Stimulated activated CD4-positive, alpha-beta T cell treated with anti-CD3 and anti-CD28 coated beads, Interleukin-1b, Interleukin-23, amount 100 ng/mL, for 24 hours (primary cell): ENCODE measurements around the gene GOLGA6L1.
"Not testable (repeated sequence)": the region's sequence is repeated elsewhere in the genome, so short reads cannot be mapped to it uniquely, and the experiment has no call there.

Experiments used
- DNase-seq, 4 experiments: peaks; one replicate each; pipeline ENCODE4 v3.0.0-alpha.2; 2020; ENCODE audit warnings: low read depth in 4 of 4, low spot score in 1 of 4

GOLGA6L1 gene

GRCh38 chr15:23136722-23137121 is at the start of gene GOLGA6L1:
TSS of gene GOLGA6L1 (minus strand) at chr15:23136822. CDS start at chr15:23136731, 91 bp downstream.
- not testable (repeated sequence) for DNase-seq

DNA sequence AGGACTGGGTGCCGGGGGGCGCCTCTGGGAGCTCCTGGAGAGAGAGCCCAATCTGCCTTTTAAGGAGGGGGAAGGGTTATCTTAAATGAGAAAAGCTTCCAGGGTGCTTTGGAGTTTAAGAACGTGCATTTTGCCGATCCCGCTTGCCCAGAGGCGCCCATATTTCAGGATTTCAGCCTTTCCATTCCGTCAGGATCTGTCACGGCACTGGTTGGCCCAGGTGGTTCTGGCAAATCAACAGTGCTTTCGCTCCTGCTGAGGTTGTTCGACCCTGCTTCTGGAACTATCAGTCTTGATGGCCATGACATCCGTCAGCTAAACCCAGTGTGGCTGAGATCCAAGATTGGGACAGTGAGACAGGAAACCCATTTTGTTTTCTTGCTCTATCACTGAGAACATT is 44.6 kb upstream of the GOLGA6L1 start:
- DNase-seq = not testable (repeated sequence)

DNA sequence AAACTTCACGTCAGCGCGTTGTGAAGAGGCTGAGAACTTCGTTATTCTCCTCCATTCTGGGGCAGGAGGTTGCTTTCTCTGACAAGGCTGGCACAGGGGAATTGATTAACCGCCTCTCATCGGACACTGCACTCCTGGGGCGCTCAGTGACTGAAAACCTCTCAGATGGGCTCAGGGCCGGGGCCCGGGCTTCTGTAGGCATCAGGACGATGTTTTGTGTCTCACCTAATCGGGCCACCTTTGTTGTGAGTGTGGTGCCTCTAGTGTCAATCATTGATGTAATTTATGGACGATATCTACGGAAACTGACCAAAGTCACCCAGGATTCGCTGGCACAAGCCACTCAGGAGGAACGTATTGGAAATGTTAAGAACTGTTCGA is 43.9 kb upstream of the GOLGA6L1 start:
- DNase-seq = not testable (repeated sequence)

DNA sequence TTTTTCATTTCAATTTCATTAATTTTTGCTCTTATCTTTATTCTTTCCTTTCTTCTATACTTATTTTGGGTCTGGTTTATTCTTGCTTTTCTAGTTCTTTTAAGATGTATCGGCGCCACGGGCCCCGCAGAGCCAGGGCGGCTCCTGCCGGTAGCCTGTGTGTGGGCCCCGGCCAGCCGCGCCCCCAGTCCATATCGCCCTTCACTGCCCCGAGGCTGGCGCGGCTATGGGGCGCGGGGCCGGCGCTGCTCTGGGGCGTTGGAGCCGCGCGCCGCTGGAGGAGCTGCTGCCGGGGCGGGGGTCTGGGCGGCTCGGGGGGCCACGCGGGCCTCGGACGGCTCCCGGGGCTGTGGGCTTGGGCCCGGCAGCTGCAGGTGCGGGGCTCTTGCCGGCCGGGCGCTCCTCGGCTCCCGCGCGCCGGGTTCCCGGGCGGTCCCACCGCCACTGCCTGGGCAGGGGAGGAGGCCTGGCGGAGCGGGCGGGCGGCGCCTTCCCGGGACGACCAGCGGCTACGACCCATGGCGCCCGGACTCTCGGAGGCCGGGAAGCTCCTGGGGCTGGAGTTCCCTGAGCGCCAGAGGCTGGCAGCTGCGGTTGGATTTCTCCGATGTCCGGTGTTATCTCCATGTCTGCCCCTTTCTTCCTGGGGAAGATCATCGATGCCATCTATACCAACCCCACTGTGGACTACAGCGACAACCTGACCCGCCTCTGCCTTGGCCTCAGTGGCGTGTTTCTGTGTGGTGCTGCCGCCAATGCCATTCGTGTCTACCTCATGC is 43.3 kb upstream of the GOLGA6L1 start:
- not testable (repeated sequence) for DNase-seq

- not testable (repeated sequence) for DNase-seq
Observed at GRCh38 chr15:23176683-23177082, 40.1 kb upstream of the GOLGA6L1 start.

DNA sequence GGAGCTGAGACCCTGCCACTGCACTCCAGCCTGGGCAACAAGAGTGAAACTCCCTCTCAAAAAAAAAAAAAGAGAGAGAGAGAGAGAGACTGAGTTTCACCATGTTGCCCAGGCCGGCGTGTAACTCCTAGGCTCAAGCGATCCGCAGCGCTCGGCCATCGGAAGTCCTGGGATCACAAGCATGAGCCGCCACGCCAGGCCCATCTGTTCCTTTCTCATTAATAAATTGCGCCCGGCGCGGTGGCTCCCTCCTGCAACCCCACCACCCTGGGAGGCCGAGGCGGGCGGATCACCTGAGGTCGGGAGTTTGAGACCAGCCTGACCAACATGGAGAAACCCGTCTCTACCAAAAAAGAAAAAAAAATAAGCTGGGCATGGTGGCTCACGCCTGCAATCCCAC is 39.0 kb upstream of the GOLGA6L1 start:
- DNase-seq = not testable (repeated sequence)

DNA sequence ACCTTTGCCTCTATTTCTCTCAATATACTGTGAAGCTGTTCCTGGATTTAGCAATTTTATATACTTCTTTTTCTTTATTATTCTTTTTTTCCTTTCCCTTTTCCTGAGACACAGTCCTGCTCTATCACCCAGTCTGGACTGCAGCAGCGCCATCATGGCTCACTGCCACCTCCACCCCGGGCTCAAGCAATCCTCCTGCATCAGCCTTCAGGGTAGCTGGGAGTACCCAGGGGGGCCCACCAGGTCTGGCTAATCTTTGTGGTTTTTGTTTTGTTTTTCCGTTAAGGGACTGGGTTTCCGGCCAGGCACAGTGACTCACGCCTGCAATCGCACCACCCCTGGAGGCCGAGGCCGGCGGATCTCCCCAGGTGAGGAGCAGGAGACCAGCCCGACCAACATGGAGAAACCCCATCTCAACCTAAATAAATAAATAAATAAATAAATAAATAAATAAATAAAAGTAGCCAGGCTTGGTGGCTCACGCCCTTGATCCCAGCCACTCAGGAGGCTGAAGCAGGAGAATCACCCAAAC is 38.1 kb upstream of the GOLGA6L1 start:
- DNase-seq = not testable (repeated sequence)

DNA sequence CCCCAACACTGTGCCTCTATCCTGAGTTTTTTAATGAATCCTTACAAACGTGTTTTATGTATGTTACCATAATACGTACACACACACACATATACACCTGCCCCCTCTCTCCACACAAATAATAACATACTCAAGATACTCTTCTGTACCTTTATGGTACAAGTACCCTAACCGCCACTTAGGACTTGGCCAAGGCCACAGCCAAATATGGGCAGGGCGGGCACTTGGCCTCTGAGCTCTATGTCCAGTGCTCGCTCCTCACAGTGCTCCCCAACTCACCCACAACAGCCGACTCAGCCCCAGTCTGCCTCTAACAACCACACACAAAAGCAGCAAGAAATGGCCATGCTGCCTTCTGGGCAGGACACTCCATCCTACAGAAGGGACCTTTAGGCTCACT is 3.8 kb downstream of the GOLGA6L1 start:
- DNase-seq = not testable (repeated sequence)

DNA sequence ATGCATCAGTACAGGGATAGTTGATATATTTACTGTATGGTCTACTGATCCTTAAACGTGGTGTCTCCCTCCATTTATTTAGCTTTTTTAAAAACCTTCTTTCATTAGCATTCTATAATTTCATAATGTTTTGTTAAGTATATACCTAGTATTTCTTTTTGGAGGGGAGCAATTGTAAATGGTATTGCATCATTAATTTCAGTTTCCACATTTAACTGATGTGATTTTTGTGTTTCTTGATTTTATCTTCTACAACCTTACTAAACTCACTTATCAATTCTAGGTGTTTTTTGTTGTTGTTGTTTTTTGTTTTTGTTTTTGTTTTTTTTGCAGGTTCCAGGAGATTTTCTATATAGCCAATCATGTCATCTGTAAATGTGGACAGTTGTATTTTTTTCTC is 18.4 kb downstream of the GOLGA6L1 start:
- no peak for DNase-seq

DNA sequence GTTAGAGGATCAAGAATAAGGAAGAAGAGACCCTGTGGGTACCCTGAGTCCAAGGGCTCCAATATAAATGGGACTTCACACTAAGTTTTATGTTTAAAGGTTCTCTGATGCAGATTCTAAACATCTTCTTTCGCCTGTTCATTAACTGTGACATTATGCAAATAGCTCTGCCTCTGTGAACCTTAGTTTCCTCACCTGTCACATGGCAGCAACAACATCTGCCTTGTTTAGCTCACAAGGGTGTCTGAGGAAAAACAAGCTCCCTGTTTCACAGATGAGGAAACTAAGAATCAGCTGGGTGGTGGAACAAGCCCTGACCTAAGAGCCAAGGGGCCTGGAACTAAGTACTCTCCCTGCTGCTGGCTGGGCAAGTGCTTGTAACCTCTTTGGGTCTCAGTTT is 40.8 kb downstream of the GOLGA6L1 start:
- no peak for DNase-seq

DNA sequence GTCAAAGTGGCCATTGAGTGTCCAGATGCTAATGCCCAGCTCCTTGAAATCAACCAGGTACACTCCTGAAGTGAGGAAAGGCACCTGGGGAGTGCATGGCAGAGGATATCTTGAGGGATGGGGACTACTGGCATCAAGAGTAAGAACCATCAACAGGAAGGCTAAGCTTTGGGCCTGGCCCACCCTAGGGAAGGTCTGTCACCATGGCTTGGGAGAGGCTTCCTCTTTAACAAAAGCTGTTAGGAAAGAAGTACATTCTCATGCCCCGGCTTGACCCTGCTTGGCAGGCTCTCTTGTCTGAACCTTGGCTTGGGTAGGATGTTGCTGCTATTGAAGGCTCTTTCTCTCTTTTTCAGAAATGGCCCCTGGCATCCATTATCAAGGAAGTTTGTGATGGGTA is 53.5 kb downstream of the GOLGA6L1 start:
- DNase-seq = no peak

- DNase-seq = not testable (repeated sequence)
Observed at GRCh38 chr15:23081996-23082737, 54.5 kb downstream of the GOLGA6L1 start.

GRCh38 chr15:23081271-23081670 is 55.4 kb downstream of the GOLGA6L1 start:
- DNase-seq = no peak

- DNase-seq = no peak
Observed at GRCh38 chr15:23079766-23080165, 56.9 kb downstream of the GOLGA6L1 start.
